HCT116 (cell line): Measurements from ENCODE around the gene KBTBD2. TPM values are rescaled to one million over a fixed set of nuclear protein-coding genes. Genes with fewer than 3 reads are reported as not detected.

ENCODE experiments used
- ATAC-seq: fragments of 200-7000 bp; cut with Tn5 transposase; 2 replicates; pipeline ENCODE4 v1.9.1; 2020; ENCODE audit warnings: mild to moderate bottlenecking, moderate library complexity
- BruUV-seq: library from RNA; stranded (reverse); fragments of 400-500 nt; replicated peaks from 2 replicates; lab custom pipeline; 2021; lab: Mats Ljungman, UMichigan
- CTCF ChIA-PET: fragments of 300-600 bp; sonication (Branson Sonifier 250); formaldehyde crosslinking; loops from one replicate; lab custom pipeline; 2021; ENCODE audit warnings: antibody characterized with exemption; lab: Charles Lee
- POLR2A ChIA-PET: fragments of 300-600, 350-600 bp; sonication (Branson Sonifier 250); formaldehyde crosslinking; loops from one replicate; lab custom pipeline; 2021; ENCODE audit warnings: antibody characterized with exemption; lab: Charles Lee
- RAD21 ChIA-PET, 2 experiments: fragments of 300-600 bp; sonication (Branson Sonifier 250); formaldehyde crosslinking; loops; one replicate each; lab custom pipeline; 2023; ENCODE audit warnings: low total read pairs in 2 of 2; ENCODE audit not compliant: uncharacterized antibody in 2 of 2, unreplicated experiment in 2 of 2, low non-redundant PET in 1 of 2; lab: Charles Lee
- DNase-seq: peaks from one replicate; pipeline ENCODE4 v3.0.0-alpha.2; 2010; ENCODE audit warnings: low read depth, low spot score
- H2AFZ ChIP-seq: fragments of 200-600 bp; shearing (Covaris generic), sonication (generic); 2 replicates; pipeline ENCODE4 v1.6.1; 2017; ENCODE audit warnings: low read depth, mixed run types, mixed read lengths, antibody characterized with exemption, low read length; ENCODE audit not compliant: poor library complexity, severe bottlenecking
- H3K27ac ChIP-seq: 2 replicates; pipeline ENCODE4 v1.5.1; 2012; ENCODE audit warnings: low read depth, low read length
- H3K27me3 ChIP-seq: fragments of 200-600 bp; sonication (generic); 2 replicates; pipeline ENCODE4 v1.6.1; 2016; ENCODE audit warnings: mixed run types, low read length, mixed read lengths; ENCODE audit not compliant: insufficient read depth
- H3K36me3 ChIP-seq, 2 experiments: fragments of 200-500 bp in 1 of 2; fragments of 200-600 bp in 1 of 2; sonication (Bioruptor generic) in 1 of 2; sonication (generic) in 1 of 2; 2 replicates each; pipeline versions ENCODE4 v1.5.1 to v1.6.1; 2014 to 2016; ENCODE audit warnings: low read length in 2 of 2, inconsistent platforms in 1 of 2, mixed read lengths in 1 of 2, mixed run types in 1 of 2; ENCODE audit not compliant: insufficient read depth in 2 of 2, control insufficient read depth in 1 of 2
- H3K4me1 ChIP-seq, 2 experiments: fragments of 200-600 bp in 1 of 2; sonication (generic) in 1 of 2; 2 replicates each; pipeline versions ENCODE4 v1.5.1 to v1.6.1; 2012 to 2017; ENCODE audit warnings: low read length in 2 of 2, inconsistent platforms in 1 of 2, mild to moderate bottlenecking in 1 of 2, mixed read lengths in 1 of 2, mixed run types in 1 of 2, moderate library complexity in 1 of 2; ENCODE audit not compliant: insufficient read depth in 2 of 2, control insufficient read depth in 1 of 2
- H3K4me2 ChIP-seq: fragments of 200-600 bp; sonication (generic); 2 replicates; pipeline ENCODE4 v1.6.1; 2017; ENCODE audit warnings: mixed run types, low read length, mixed read lengths
- H3K4me3 ChIP-seq, 2 experiments: fragments of 200-600 bp in 1 of 2; sonication (generic) in 1 of 2; replicated peaks in 1 of 2; 2 replicates each; pipeline ENCODE4 v1.5.1; 2011 to 2016; ENCODE audit warnings: low read length in 2 of 2, control low read depth in 1 of 2, low read depth in 1 of 2, mild to moderate bottlenecking in 1 of 2, mixed read lengths in 1 of 2, mixed run types in 1 of 2
- H3K79me2 ChIP-seq: fragments of 200-600 bp; sonication (generic); 2 replicates; pipeline ENCODE4 v1.6.1; 2017; ENCODE audit warnings: mild to moderate bottlenecking, mixed run types, low read length, moderate library complexity, mixed read lengths; ENCODE audit not compliant: insufficient read depth
- H3K9ac ChIP-seq: fragments of 200-600 bp; sonication (generic); 2 replicates; pipeline ENCODE4 v1.6.1; 2016; ENCODE audit warnings: low read length, mixed read lengths
- H3K9me2 ChIP-seq: fragments of 200-600 bp; sonication (generic), shearing (Covaris generic); 2 replicates; pipeline ENCODE4 v1.6.1; 2017; ENCODE audit warnings: mixed run types, mild to moderate bottlenecking, moderate library complexity; ENCODE audit not compliant: insufficient read depth
- H3K9me3 ChIP-seq, 2 experiments: fragments of 200-500 bp in 1 of 2; fragments of 200-600 bp in 1 of 2; sonication (Bioruptor generic) in 1 of 2; sonication (generic) in 1 of 2; 2 replicates each; pipeline ENCODE4 v1.6.1; 2014 to 2017; ENCODE audit warnings: low read length in 2 of 2, mixed read lengths in 2 of 2, inconsistent platforms in 1 of 2, low read depth in 1 of 2, mild to moderate bottlenecking in 1 of 2, mixed run types in 1 of 2, moderate library complexity in 1 of 2; ENCODE audit not compliant: control insufficient read depth in 1 of 2, insufficient read depth in 1 of 2
- H4K20me1 ChIP-seq: fragments of 200-600 bp; sonication (generic), shearing (Covaris generic); 2 replicates; pipeline ENCODE4 v1.6.1; 2017; ENCODE audit warnings: mixed run types, mild to moderate bottlenecking, moderate library complexity; ENCODE audit not compliant: insufficient read depth
- CEBPB ChIP-seq: IDR thresholded peaks from 2 replicates; pipeline ENCODE4 v1.6.1; 2012; ENCODE audit warnings: low read depth
- EGR1 ChIP-seq: IDR thresholded peaks from 2 replicates; pipeline ENCODE4 v1.6.1; 2012; ENCODE audit warnings: low read depth
- ELF1 ChIP-seq: IDR thresholded peaks from 2 replicates; pipeline ENCODE4 v1.6.1; 2012; ENCODE audit warnings: low read depth, borderline replicate concordance
- EZH2 ChIP-seq: fragments of 200-600 bp; sonication (generic); IDR thresholded peaks from 2 replicates; pipeline ENCODE4 v1.6.1; 2017; ENCODE audit warnings: antibody characterized with exemption, mixed run types
- EZH2phosphoT487 ChIP-seq: fragments of 200-600 bp; IDR thresholded peaks from 2 replicates; pipeline ENCODE4 v1.6.1; 2018; ENCODE audit warnings: antibody characterized with exemption, borderline replicate concordance
- FOSL1 ChIP-seq: IDR thresholded peaks from 2 replicates; pipeline ENCODE4 v1.6.1; 2012; ENCODE audit warnings: low read depth
- JUND ChIP-seq: IDR thresholded peaks from 2 replicates; pipeline ENCODE4 v1.6.1; 2012
- POLR2A ChIP-seq: IDR thresholded peaks from 2 replicates; pipeline ENCODE4 v1.7.0; 2011; ENCODE audit warnings: borderline replicate concordance; ENCODE audit not compliant: insufficient read depth, insufficient read length; ENCODE audit errors: extremely low read depth
- POLR2AphosphoS5 ChIP-seq: IDR thresholded peaks from 2 replicates; pipeline ENCODE4 v1.6.1; 2011; ENCODE audit warnings: mild to moderate bottlenecking, low read depth, low read length, moderate library complexity
- RAD21 ChIP-seq: IDR thresholded peaks from 2 replicates; pipeline ENCODE4 v1.6.1; 2012; ENCODE audit warnings: low read depth, mild to moderate bottlenecking
- SIN3A ChIP-seq: IDR thresholded peaks from 2 replicates; pipeline ENCODE4 v1.6.1; 2012; ENCODE audit warnings: low read depth
- SP1 ChIP-seq: IDR thresholded peaks from 2 replicates; pipeline ENCODE4 v1.6.1; 2012; ENCODE audit warnings: low read depth
- SRF ChIP-seq: IDR thresholded peaks from 2 replicates; pipeline ENCODE4 v1.6.1; 2012; ENCODE audit warnings: low read depth
- TCF7L2 ChIP-seq: IDR thresholded peaks from 2 replicates; pipeline ENCODE4 v1.7.0; 2011; ENCODE audit warnings: borderline replicate concordance, inconsistent platforms; ENCODE audit not compliant: insufficient read depth, insufficient read length; ENCODE audit errors: extremely low read depth
- ZFX ChIP-seq: fragments of 450-650 bp; IDR thresholded peaks from 2 replicates; pipeline ENCODE4 v1.6.1; 2017
- ZNF274 ChIP-seq: fragments of 200-500 bp; sonication (Bioruptor generic); IDR thresholded peaks from 2 replicates; pipeline ENCODE4 v1.6.1; 2014; ENCODE audit warnings: mild to moderate bottlenecking, low read depth, low read length, inconsistent platforms
- intact Hi-C: fragments of 100-400 bp; cut with micrococcal nuclease; formaldehyde crosslinking; loops from 2 replicates; pipeline ENCODE4 v1.10.0; 2022
- total RNA-seq: library from RNA; stranded (reverse); gene quantifications from one replicate; pipeline ENCODE4 v1.2.1, GENCODE V29; 2021; ENCODE audit not compliant: unreplicated experiment
- TF ChIP-seq, protein P1 (sequence below): IDR thresholded peaks from 2 replicates; pipeline ENCODE4 v1.6.1; 2012
- TF ChIP-seq, protein P2 (sequence below): IDR thresholded peaks from 2 replicates; pipeline ENCODE4 v1.6.1; 2012; ENCODE audit warnings: low read depth

The KBTBD2 gene
- total RNA-seq, 1 experiment from 2014 or later = 29.0 TPM

GRCh38 chr7:32930378-32930777, 38.8 kb upstream of the KBTBD2 start:
- CTCF ChIA-PET = no interaction called here
- DNase-seq = no peak
- H3K4me1 ChIP-seq = no peaks in the 10 kb centered on the region
- no peak for ATAC-seq
- no peak overlapping the region for H3K9ac ChIP-seq
- H4K20me1 ChIP-seq = no peaks in the 10 kb centered on the region
- H2AFZ ChIP-seq = no peak overlapping the region
- H3K9me2 ChIP-seq = no peaks in the 10 kb centered on the region
- no peak overlapping the region for H3K4me3 ChIP-seq
- peaks cover 19% of the 10 kb centered on the region; the same call in 1 of the 2 replicates for H3K79me2 ChIP-seq
- intact Hi-C loops = no loop called here
- H3K4me2 ChIP-seq = no peak overlapping the region
- no TSS peak for BruUV-seq
- TF ChIP-seq JUND (no peak), POLR2A (no peak)
- TF ChIP-seq, protein P1, sequence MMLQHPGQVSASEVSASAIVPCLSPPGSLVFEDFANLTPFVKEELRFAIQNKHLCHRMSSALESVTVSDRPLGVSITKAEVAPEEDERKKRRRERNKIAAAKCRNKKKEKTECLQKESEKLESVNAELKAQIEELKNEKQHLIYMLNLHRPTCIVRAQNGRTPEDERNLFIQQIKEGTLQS = no peak
- RAD21 ChIA-PET = no interaction called here
- peaks cover 14 to 20% of the 10 kb centered on the region in 2 experiments; a peak in 3 of 4 replicates for H3K36me3 ChIP-seq
- H3K27me3 ChIP-seq = no peaks in the 10 kb centered on the region
- H3K27ac ChIP-seq = no peak overlapping the region
- no peaks in the 10 kb centered on the region for H3K9me3 ChIP-seq
- POLR2A ChIA-PET = no interaction called here

- Histone ChIP-seq H3K9ac (no peak overlapping the region), H3K36me3 (peaks cover 17 to 20% of the 10 kb centered on the region in 2 experiments; a peak in 3 of 4 replicates), H3K4me3 (no peak overlapping the region), H3K27ac (no peak overlapping the region), H3K9me3 (no peaks in the 10 kb centered on the region), H3K4me1 (no peaks in the 10 kb centered on the region), H4K20me1 (no peaks in the 10 kb centered on the region), H3K27me3 (no peaks in the 10 kb centered on the region), H2AFZ (no peak overlapping the region), H3K79me2 (peaks cover 17% of the 10 kb centered on the region; the same call in 1 of the 2 replicates), H3K4me2 (no peak overlapping the region), H3K9me2 (no peaks in the 10 kb centered on the region)
- ATAC-seq (no peak), DNase-seq (no peak)
- ChIA-PET CTCF (no interaction called here), RAD21 (no interaction called here), POLR2A (no interaction called here)
- no TSS peak for BruUV-seq
- intact Hi-C loops = no loop called here
- TF ChIP-seq EZH2phosphoT487 = no peak
- TF ChIP-seq TCF7L2 = no peak
- no peak for TF ChIP-seq EZH2
- no peak for TF ChIP-seq ZFX
- TF ChIP-seq POLR2A = no peak
- TF ChIP-seq, protein P2, sequence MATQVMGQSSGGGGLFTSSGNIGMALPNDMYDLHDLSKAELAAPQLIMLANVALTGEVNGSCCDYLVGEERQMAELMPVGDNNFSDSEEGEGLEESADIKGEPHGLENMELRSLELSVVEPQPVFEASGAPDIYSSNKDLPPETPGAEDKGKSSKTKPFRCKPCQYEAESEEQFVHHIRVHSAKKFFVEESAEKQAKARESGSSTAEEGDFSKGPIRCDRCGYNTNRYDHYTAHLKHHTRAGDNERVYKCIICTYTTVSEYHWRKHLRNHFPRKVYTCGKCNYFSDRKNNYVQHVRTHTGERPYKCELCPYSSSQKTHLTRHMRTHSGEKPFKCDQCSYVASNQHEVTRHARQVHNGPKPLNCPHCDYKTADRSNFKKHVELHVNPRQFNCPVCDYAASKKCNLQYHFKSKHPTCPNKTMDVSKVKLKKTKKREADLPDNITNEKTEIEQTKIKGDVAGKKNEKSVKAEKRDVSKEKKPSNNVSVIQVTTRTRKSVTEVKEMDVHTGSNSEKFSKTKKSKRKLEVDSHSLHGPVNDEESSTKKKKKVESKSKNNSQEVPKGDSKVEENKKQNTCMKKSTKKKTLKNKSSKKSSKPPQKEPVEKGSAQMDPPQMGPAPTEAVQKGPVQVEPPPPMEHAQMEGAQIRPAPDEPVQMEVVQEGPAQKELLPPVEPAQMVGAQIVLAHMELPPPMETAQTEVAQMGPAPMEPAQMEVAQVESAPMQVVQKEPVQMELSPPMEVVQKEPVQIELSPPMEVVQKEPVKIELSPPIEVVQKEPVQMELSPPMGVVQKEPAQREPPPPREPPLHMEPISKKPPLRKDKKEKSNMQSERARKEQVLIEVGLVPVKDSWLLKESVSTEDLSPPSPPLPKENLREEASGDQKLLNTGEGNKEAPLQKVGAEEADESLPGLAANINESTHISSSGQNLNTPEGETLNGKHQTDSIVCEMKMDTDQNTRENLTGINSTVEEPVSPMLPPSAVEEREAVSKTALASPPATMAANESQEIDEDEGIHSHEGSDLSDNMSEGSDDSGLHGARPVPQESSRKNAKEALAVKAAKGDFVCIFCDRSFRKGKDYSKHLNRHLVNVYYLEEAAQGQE = no peak
- no peak for TF ChIP-seq CEBPB
- no peak for TF ChIP-seq SIN3A
- TF ChIP-seq SP1 = no peak
- no peak for TF ChIP-seq ELF1
- no peak for TF ChIP-seq FOSL1
- no peak for TF ChIP-seq ZNF274
- TF ChIP-seq, protein P1 = no peak
- TF ChIP-seq JUND = no peak
- TF ChIP-seq EGR1 = no peak
- TF ChIP-seq SRF = no peak
- no peak for TF ChIP-seq RAD21
- no peak for TF ChIP-seq POLR2AphosphoS5
These were observed 38.0 kb upstream of the KBTBD2 start for GRCh38 chr7:32929430-32930143.
